Activated CD4-positive, CD25-positive, alpha-beta regulatory T cell treated with anti-CD3 and anti-CD28 coated beads, Interleukin-2, amount 50 U/mL, for 72 hours (primary cell): Measurements from ENCODE around the gene DDX10.

Source experiments
- DNase-seq: peaks from one replicate; pipeline ENCODE4 v3.0.0; 2021

DDX10 gene

DNA sequence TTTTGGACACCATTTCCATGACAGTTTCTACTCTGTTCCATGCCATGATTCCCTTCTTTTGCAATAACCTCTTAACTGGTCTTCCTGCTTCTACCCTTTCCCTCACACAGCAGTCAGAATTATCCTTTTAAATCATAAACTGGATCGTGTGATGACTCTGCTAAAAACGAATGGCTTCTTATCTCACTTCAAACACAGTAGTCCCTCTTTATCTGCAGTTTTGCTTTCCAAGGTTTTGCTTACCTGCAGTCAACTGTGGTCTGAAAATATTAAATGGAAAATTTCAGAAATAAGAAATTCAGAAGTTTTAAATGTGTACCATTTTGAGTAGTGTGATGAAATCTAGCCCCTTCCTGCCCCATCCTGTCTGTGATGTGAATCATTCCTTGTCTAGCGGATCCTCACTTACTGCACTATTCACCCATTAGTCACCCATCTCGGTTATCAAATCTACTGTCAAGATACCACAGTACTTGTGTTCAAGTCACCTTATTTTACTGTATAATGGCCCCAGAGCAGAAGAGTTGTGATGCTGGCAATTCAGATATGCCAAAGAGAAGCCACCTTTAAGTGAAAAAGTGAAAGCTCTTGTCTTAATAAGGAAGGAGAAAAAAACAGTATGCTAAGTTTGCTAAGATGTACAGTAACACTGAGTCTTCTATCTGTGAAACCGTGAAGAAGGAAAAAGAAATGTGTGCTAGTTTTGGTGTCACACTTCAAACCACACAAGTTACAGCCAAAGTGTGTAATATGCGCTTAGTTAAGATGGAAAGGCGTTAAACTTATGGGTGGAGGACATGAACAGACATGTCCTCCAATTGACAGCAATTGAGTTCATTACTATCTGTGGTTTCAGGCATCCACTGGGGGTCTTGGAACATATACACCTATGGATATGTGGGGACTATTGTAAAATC is 283.0 kb downstream of the DDX10 start:
- no peak for DNase-seq

DNA sequence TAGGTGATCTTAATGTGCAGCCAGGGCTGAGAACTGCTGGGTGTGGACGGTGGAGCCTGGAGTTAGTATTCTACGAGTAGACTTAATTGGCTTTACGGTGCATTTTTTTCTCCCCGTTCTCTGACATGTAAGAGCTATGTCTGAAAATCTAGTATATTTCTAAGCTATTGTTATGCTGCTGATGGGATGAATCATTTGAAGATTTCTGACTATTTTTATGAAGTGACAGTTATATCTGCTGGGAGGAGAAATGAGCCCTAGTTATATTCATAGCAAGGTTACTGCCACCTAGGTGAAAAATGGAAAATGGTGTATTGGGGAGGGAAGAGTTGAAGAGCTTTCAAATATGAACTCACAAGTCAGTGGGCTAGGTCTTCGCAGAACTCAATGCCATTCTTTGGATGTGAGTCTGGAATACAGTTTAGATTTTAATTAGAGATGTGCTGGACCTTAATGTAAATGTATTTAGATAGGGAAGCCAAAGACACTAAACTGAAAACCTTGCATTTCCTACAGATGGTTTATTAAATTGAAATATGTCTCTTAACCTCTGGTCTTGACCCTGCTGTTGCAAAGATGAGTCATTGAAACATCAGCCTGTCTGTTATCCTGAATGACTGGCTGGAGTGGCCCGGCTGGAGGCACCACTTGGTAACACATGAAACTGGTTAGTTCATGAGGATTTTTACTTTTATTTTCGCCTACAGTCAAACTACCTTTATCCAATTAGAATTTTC is 293.7 kb downstream of the DDX10 start:
- no peak for DNase-seq

DNA sequence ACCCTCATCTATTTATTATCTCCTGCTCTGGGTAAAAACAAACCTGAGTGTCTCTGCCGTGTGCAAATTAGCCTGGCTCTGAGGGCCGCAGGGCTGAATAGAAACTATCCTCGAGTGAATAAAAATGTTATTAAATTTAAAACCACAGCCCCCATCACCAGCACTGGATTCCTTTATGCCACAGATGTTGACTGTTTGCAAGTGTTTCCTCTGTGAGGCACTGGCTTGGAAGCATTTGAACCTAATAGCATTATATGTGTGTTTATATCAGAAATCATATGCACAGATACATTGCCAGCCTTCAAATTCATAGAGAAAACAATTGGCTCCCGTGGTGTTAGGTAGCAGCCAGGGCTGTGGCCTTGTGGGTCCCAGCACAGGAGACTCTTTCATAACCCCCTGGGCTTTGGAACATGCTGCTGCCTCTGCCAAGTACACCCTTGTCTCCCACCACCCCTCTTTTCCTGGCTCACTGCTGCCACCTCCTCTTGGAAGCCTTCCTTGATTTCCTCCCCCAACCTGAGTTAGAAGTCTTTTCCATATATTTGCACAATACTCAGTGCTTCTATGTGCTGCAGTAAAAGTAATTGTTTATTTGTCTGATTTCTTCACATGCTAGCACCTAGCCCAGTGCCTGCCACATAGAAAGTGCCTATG is 294.4 kb downstream of the DDX10 start:
- no peak for DNase-seq

DNA sequence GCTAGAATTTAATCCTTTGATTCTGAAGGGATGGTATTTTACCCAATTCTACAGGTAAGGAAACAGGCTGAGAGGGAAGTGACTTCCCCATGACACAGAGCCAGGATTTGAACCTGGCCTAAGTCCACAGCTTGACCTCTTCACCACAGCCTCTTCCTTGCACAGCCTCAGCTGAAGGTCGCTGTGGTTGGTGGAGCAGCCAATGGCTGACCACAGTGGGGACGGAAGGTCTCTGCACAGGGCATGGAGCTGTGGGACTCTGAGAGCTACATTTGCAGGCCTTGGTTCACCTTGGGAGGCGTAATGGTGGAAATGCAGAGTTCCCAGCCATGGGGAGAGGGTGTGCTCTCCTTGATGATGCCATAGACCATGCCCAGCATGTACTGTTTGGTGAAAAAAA is 295.0 kb downstream of the DDX10 start:
- no peak for DNase-seq

DNA sequence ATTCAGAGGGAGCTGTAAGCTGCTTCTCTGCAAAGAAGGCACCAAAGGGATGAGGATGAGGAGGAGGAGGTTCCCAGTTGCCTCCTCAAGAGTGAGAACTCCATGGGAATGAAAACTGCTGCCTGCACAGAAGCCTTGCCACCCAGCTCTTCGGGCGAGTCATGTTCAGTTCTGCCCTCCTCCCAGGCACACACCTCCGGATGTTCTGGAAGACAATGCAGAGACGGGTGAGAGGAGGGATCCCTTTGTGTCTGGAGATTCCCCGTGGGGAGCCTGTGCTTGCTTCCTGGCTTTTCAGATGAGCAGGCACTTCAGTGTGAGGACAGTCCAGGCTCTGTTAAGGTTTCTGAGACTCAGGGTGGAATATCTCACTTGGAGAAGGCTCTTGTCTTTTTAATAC is 295.6 kb downstream of the DDX10 start:
- no peak for DNase-seq

DNA sequence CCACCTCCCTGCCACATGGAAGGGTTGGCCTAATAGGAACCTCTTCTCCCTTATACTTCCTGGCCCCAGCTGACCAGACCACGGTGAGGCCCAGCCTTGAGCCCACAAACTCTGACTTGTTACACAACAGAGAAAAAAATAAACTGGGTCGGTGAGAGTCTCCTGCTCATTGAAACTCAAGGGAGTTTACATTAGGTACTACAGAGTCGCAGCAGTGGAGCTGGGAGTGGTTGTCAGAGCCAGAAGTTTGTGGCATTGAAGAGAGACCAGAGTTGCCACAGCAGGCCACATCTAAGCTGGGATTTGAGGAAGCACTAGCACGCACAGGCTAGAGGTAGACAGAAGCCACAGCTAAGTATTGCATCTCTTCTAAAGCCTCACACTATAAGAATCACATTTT is 296.2 kb downstream of the DDX10 start:
- DNase-seq = no peak

DNA sequence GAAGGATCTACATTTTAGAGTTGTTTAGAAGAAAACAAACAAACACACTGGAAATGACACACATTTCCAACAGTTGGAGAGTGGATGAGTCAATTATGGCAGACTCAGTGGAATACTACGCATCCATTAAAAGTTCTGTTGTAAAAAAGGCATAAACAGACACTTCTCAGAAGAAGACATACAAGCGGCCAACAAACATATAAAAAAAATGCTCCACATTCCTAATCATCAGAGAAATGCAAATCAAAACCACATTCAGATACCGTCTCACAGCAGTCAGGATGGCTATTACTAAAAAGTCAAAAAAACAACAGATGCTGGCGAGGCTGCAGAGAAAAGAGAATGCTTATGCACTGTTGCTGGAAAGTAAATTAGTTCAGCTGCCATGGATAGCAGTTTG is 298.2 kb downstream of the DDX10 start:
- DNase-seq = no peak

DNA sequence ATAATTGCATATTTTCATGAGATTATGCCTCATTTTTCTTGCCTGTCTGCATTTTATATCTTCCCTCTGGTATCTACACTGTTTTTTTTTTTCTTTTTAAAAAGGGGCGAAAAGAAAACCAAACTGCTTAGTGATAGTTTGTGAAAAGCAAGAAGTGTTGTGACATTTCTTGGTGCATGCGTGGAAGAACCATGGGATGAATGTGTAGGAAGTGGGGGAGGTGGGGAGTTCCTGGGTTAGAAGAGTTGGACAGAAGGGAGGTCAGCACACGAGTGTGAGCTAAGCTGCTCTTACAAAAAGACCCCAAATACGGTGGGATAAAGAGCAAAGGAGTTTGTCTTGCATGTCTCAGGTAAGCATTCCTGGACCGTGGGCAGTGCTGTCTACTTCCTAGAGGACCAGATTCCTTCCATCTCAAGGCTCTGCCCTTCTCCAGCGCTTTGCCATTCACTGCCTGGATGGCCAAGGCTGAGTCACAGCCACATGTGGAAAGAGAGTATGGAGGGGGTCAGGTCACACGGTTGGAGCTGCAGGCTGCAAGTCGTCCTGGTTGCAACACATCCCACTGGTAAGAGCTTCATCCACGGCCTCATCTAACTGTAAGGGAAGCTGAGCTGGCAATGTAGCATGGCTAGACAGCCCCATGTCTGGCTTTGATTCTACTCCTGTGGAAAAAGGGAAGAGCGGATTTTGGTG is 300.6 kb downstream of the DDX10 start:
- DNase-seq = no peak

DNA sequence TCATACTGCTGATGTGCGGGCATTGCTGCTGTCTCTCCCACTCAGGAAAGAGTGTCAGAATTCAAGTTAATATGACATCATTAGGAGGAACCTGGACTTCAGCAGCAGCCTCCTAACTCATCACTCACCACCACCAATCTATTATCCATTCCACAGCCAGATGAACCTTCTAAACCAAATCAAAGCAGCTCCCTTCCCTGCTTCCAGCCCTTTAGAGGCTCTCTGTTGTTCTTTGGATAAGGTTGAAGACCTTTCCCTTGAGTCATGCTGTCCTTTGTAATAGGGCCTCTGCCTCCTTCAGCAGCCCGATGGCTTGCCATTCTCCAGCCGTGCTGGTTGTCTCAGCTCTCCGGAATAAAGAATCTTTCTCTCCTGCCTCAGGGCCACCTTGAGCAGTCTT is 301.3 kb downstream of the DDX10 start:
- no peak for DNase-seq

DNA sequence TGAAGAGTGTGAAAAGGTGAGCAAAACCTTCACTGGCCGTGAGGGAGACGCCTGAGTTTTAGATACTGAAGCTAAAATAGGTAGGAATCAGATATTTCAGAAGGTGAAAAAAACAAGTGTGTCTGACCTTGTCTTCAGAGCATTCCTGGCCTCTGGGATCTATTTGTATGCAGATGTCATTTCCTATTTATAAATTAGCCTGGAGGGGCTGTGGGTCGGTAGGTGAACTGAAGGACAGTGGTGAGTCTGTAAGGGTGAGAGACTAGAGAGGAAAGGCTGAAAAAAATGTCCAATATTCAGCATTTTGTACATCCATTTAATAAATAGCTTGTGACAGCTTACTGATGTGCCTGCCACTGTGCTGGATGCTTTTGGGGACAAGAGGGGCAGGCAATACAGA is 302.1 kb downstream of the DDX10 start:
- no peak for DNase-seq

DNA sequence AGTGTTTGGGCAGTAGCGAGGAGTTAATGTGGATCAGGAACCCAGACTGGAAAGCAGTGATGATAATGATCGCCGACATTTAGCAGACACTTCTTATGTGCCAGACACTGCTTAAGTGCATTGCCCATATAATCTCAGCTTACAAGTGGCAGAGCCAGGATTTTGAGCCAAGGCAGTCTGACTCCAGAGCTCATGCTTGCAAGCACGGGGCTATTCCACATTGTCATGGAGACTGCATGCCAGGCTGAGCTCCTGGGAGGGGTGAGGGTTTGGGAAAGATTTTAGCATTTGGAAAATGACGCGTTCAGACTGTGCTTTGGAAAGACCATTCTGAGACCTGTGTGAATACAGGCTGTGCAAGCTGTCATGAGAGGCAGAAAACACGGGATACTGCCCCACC is 302.7 kb downstream of the DDX10 start:
- DNase-seq = no peak

DNA sequence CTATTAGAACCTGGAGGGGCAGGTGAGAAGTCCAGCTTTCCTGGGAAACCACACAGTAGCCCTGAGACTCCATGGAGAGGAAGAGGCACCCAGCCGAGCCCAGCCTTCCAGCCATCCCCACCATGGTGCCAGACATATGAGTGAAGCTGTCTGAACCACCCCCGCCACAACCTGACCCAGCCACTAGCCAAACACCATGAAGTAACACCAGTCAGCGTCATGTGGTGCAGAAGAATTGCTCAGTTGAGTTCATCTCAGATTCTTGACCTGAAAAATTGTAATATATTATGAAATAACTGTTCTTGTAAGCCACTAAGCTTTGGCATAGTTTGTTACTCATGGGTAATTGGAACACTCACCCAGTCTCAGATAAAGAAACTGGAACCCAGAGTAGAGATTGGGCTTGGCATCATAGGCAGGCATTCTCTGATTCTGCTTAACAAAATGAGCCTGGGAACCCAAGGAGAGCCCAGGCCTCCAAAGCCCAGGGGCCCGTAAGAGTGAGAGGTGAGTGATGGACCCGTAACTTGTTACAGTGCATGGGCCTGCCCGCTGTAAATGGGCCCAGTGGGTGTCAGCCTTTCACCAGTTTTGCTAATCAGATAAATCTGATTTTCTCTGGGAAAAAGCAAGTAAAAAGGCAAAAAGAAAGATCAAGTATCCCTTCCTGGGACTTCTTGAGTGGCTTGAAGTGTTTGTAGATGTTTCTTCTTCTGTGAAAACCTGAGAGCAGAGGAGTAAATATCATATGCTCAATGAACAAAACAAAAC is 305.5 kb downstream of the DDX10 start:
- no peak for DNase-seq

DNA sequence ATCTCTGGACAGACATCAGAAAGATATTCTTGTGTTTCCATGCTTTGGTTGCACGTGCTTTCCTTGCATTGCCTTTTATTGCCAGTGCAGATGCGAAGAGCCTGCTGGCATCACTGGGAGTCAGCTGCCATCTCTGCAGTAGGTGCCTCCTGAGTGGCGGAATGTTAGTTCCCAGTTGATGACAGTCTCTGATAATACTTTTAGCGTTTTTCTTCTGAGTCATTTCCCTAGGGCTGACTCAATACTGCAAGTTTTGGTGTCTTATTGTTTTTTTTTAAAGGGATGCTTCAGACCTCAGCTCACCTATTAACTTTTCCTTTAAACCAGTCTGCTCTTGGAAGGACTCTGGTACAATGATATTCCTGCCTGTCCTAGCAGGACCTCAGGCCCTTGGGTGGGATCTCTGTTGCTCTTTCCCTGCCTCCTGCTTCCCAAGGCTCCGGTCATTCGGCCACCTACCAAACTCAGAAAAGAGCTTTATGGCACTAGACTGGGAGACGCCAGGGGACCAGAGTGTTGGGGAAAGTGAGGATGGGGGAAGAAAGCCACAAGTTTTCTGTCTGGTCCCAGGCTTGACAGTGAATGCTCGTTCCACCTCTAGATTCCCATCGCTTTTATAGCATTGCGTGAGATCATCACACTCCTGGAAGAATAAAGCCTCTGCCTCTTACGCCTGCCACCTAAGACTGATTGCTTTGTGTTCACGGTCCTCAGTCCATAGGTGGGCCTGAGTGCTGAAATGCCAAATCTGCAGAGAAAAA is 308.7 kb downstream of the DDX10 start:
- DNase-seq = no peak

DNA sequence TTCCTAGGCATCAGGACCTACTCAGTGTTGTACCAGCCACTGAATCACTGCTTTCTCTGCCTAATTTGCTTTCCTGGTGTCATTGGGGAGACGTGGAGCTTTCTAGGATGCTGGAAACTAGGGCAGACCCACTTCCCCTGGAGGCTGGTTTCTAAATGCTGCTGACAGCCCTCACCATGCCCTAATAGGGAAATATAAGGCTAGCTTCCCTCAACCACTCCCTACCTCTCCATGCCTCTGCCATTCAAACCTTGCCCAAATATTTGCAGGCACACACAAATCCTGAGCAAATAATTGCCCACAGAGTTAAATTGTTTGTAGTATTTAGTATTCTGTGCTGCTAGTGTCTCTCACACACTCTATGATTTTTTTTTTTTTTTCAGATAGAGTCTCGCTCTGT is 310.2 kb downstream of the DDX10 start:
- DNase-seq = no peak

DNA sequence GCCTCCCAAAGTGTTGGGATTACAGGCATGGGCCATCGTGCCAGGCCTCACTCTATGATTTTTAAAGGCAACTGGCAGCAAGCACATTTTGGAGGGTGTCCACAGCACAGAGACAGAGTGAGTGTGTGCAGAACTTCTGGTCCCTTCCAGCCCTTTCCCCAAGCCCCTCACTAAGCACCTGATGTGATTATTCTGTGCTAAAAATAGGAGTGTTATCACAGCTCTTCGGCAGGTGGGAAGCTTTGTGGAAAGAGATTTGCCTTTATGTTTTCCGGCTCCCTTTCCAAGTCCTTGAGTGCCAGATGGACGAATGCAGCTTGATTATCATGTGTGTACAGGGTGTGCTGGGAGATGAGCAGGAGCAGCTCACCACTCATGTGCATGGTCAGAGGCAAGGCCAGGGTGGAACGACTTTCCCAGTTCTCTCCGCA is 310.8 kb downstream of the DDX10 start:
- DNase-seq = no peak

DNA sequence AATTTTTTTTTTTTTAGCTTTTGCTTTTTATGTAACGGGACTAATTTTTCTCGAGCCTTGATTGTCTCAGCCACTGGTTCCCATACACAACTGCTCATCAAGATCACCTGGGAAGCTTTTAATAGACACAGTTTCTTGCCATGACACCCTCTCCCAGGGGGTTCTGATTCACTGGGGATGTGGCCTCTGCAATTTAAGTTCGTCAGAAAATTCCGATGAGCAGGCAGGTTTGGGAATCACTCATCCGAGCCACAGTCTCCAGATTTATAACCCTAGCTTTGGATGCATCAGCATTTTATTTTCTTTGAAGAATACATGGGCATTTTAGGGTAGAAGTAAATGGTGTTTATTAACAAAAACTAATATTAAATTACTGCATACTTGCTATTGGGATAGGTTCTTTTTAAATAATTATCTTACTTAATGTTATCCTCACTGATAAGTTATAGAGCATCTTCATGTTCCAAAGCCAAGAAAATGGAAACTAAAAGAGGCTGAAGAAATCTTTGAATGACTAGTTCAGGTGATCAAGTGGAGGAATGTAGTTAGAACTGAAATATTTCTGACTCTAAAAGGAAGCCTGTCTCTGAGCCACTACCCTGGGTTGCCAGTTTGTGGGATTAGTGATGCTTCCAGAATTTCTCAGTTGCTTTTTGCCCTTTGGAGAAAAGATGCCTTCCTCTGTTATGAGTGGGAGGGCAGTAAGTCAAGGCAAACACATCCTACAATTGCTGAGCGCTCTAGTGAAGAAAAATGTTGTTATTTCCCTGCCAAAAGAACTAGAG is 319.0 kb downstream of the DDX10 start:
- DNase-seq = no peak

DNA sequence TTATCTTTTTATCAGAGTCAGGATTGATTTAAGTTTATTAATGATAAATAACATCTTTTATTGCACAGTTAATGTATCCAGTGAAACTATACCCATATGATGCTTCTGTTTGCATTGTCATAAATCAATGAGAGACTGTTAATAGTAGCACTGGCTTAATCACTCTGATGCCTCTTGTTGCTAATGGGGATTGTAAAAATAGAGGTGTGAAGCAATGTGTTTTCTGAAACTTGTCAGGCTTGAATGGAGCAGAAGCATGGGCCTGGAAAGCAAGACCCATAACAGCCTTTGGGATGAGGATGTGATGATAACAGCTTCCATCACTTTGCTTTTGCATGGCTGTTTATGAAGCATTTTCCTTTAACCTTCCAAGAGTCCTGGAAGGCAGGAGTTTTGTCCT is 319.7 kb downstream of the DDX10 start:
- no peak for DNase-seq

DNA sequence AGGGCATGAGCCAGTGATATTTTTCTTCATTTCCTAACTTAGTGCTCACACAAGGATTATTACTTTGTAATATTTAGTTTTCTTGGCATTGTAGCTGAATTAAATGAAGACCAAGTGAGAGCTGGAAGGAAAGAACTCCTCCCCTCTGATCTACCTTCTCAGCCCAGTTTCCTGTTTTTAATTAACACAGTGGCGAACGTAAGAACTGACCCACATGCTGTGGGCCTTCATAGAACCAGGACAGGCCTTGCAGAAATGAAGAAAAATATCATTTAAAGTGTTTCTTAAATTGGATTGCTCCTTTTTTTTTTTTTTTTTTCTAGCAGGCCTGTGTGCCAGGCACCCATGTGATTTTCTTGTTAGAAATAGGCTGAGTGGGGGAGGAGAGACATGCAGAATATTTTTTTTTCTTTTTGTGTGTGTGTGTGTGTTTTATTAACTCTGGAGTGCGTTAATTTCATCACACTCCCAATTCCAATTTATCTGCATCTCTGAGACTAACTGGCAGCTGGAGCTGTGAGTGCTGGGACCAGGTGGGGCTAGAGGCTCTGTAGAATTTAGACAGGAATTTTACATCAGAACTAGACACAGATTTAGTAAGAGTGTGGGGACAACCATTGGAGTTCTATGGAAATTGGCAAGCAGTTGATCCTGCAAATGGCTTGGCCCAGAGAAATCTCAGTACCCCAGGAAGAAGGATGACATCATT is 320.5 kb downstream of the DDX10 start:
- no peak for DNase-seq

DNA sequence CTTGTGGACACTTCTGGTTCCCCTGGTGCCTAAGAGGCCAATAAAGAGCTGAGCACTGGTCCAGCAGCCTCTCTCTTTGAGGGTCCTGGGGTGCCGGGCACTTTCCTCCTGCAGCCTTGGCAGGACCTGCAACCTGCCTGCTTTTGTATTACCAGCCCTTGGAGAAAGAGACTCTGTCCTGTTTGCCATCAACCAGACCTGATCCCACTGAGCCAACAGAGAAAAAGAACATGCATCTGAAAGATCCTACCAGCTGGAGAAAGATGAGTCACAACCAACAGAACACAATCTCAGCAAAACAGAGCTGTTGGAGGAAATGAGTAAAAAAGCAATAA is 321.0 kb downstream of the DDX10 start:
- no peak for DNase-seq
